Adrenal gland (tissue), 5 donors: Measurements from ENCODE around the gene RGS7.

ENCODE experiments used
- POLR2A ChIP-seq, 2 donors: fragments of 450-650 bp; IDR thresholded peaks; one replicate each; pipeline ENCODE4 v1.6.1; 2017; ENCODE audit warnings: antibody characterized with exemption in 2 of 2, mild to moderate bottlenecking in 2 of 2, moderate library complexity in 1 of 2
- TF ChIP-seq, protein P1 (sequence below), 6 experiments: fragments of 450-650 bp in 4 of 6; fragments of 200-600 bp in 2 of 6; sonication (generic) in 1 of 6; IDR thresholded peaks; 1 replicate in 5 of 6; 2 replicates in 1 of 6; pipeline versions ENCODE4 v1.5.1 to v1.8.0; 2016 to 2021; ENCODE audit warnings: antibody characterized with exemption in 6 of 6, mild to moderate bottlenecking in 2 of 6, moderate library complexity in 1 of 6
- donor health status: DM: no; HTN: no; CAD: no.

DNA sequence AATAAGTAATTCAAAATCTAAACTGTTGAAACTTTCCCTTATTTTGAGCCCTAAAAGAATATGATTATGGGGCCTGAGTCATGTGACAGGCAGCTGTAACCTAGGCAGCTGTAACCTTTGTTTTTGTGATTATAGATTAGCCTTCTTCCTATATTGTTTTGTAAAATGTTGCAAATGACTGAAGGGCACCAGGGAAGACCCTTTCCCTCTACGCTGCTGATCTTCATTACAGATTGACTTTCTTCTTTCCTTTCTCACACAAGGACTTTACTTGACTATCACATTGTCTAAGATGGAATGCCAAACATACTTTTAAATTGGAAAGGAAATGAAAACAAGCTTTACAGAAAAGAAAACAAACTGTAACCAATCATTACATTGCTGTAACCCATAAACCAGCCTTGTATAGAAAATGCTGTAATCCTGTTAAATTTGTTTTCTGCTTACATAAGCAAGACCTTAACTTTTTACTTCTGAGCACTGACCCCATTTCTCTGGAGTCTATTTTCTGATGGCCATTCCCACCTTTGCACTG is 242.2 kb downstream of the RGS7 start:
- TF ChIP-seq, protein P1, sequence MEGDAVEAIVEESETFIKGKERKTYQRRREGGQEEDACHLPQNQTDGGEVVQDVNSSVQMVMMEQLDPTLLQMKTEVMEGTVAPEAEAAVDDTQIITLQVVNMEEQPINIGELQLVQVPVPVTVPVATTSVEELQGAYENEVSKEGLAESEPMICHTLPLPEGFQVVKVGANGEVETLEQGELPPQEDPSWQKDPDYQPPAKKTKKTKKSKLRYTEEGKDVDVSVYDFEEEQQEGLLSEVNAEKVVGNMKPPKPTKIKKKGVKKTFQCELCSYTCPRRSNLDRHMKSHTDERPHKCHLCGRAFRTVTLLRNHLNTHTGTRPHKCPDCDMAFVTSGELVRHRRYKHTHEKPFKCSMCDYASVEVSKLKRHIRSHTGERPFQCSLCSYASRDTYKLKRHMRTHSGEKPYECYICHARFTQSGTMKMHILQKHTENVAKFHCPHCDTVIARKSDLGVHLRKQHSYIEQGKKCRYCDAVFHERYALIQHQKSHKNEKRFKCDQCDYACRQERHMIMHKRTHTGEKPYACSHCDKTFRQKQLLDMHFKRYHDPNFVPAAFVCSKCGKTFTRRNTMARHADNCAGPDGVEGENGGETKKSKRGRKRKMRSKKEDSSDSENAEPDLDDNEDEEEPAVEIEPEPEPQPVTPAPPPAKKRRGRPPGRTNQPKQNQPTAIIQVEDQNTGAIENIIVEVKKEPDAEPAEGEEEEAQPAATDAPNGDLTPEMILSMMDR (IDR thresholded peaks at IDR 0.05): no peak
- no peak for TF ChIP-seq POLR2A (IDR thresholded peaks at IDR 0.05)
